Mesenchymal stem cell (in vitro differentiated cells and primary cell): ENCODE measurements around the gene GTF2A1L.

ENCODE experiments used
- DNase-seq: peaks from one replicate; pipeline ENCODE4 v3.0.0-alpha.2; 2013
- H2AFZ ChIP-seq: one replicate; pipeline ENCODE4 v1.6.1; 2013; ENCODE audit warnings: low read depth, mild to moderate bottlenecking, control low read depth, inconsistent platforms, low read length, moderate library complexity
- H2AK5ac ChIP-seq: 2 replicates; pipeline ENCODE4 v1.6.1; 2013; ENCODE audit warnings: low read length, moderate library complexity, mild to moderate bottlenecking, inconsistent platforms; ENCODE audit not compliant: severe bottlenecking
- H2BK120ac ChIP-seq: one replicate; pipeline ENCODE4 v1.6.1; 2013; ENCODE audit warnings: low read depth, mild to moderate bottlenecking, inconsistent platforms, low read length, moderate library complexity
- H2BK12ac ChIP-seq, 2 experiments: one replicate each; pipeline ENCODE4 v1.6.1; 2013; ENCODE audit warnings: inconsistent platforms in 2 of 2, low read length in 2 of 2, mild to moderate bottlenecking in 2 of 2, moderate library complexity in 2 of 2, control low read depth in 1 of 2
- H2BK15ac ChIP-seq: one replicate; pipeline ENCODE4 v1.6.1; 2013; ENCODE audit warnings: mild to moderate bottlenecking, low read depth, inconsistent platforms; ENCODE audit not compliant: poor library complexity, severe bottlenecking
- H2BK5ac ChIP-seq: 2 replicates; pipeline ENCODE4 v1.6.1; 2013; ENCODE audit warnings: low read depth, mild to moderate bottlenecking, low read length, control low read depth, inconsistent platforms; ENCODE audit not compliant: poor library complexity, severe bottlenecking
- H3K14ac ChIP-seq, 2 experiments: one replicate each; pipeline ENCODE4 v1.6.1; 2013; ENCODE audit warnings: inconsistent platforms in 2 of 2, low read length in 2 of 2, control low read depth in 1 of 2, mild to moderate bottlenecking in 1 of 2, moderate library complexity in 1 of 2
- H3K18ac ChIP-seq, 2 experiments: one replicate each; pipeline ENCODE4 v1.6.1; 2013; ENCODE audit warnings: inconsistent platforms in 2 of 2, low read length in 2 of 2, control low read depth in 1 of 2, low read depth in 1 of 2, mild to moderate bottlenecking in 1 of 2
- H3K23ac ChIP-seq, 2 experiments: one replicate each; pipeline ENCODE4 v1.6.1; 2013; ENCODE audit warnings: inconsistent platforms in 2 of 2, low read length in 2 of 2, mild to moderate bottlenecking in 2 of 2, moderate library complexity in 2 of 2, control low read depth in 1 of 2
- H3K27ac ChIP-seq: 2 replicates; pipeline ENCODE4 v1.5.1; 2013; ENCODE audit warnings: mild to moderate bottlenecking, moderate library complexity, low read length, control low read depth, inconsistent platforms; ENCODE audit not compliant: poor library complexity, severe bottlenecking
- H3K27me3 ChIP-seq, 2 experiments: 2 replicates each; pipeline versions ENCODE4 v1.6.1 to v1.7.0; 2013; ENCODE audit warnings: low read length in 2 of 2, mild to moderate bottlenecking in 2 of 2, moderate library complexity in 2 of 2, control low read depth in 1 of 2, inconsistent platforms in 1 of 2; ENCODE audit not compliant: control insufficient read depth in 1 of 2, insufficient read depth in 1 of 2
- H3K36me3 ChIP-seq, 2 experiments: 2 replicates each; pipeline versions ENCODE4 v1.6.1 to v1.7.0; 2013; ENCODE audit warnings: low read length in 2 of 2, control low read depth in 1 of 2, inconsistent platforms in 1 of 2, low read depth in 1 of 2, mild to moderate bottlenecking in 1 of 2; ENCODE audit not compliant: insufficient read depth in 2 of 2, control insufficient read depth in 1 of 2
- H3K4ac ChIP-seq, 2 experiments: one replicate each; pipeline ENCODE4 v1.6.1; 2013; ENCODE audit warnings: inconsistent platforms in 2 of 2, low read length in 2 of 2, mild to moderate bottlenecking in 2 of 2, moderate library complexity in 2 of 2, control low read depth in 1 of 2, low read depth in 1 of 2
- H3K4me1 ChIP-seq: 2 replicates; pipeline ENCODE4 v1.6.1; 2013; ENCODE audit warnings: low read depth, low read length, control low read depth; ENCODE audit not compliant: control insufficient read depth, insufficient read depth
- H3K4me2 ChIP-seq: 2 replicates; pipeline ENCODE4 v1.6.1; 2013; ENCODE audit warnings: low read length, mild to moderate bottlenecking, inconsistent platforms; ENCODE audit not compliant: poor library complexity, severe bottlenecking
- H3K4me3 ChIP-seq, 2 experiments: 2 replicates each; pipeline versions ENCODE4 v1.5.1 to v1.7.0; 2013; ENCODE audit warnings: low read length in 2 of 2, mild to moderate bottlenecking in 2 of 2, control low read depth in 1 of 2, low read depth in 1 of 2; ENCODE audit not compliant: insufficient read depth in 1 of 2
- H3K79me1 ChIP-seq: replicated peaks from 2 replicates; pipeline ENCODE4 v1.6.1; 2013; ENCODE audit warnings: mild to moderate bottlenecking, control low read depth, low read length, inconsistent platforms; ENCODE audit not compliant: poor library complexity, severe bottlenecking
- H3K9ac ChIP-seq: 2 replicates; pipeline ENCODE4 v1.7.0; 2013; ENCODE audit warnings: mild to moderate bottlenecking, low read length, moderate library complexity
- H3K9me3 ChIP-seq: 2 replicates; pipeline ENCODE4 v1.7.0; 2013; ENCODE audit warnings: mild to moderate bottlenecking, low read length; ENCODE audit not compliant: control insufficient read depth
- H4K8ac ChIP-seq: one replicate; pipeline ENCODE4 v1.6.1; 2013; ENCODE audit warnings: inconsistent platforms, mild to moderate bottlenecking, low read length, moderate library complexity
- H4K91ac ChIP-seq: one replicate; pipeline ENCODE4 v1.6.1; 2013; ENCODE audit warnings: mild to moderate bottlenecking, low read length, inconsistent platforms
- WGBS: methylation state at CpG from one replicate; pipeline ENCODE4 v1.1.7; 2013; ENCODE audit warnings: mixed read lengths; 5-methylcytosine and 5-hydroxymethylcytosine counted together

Gene GTF2A1L

DNA sequence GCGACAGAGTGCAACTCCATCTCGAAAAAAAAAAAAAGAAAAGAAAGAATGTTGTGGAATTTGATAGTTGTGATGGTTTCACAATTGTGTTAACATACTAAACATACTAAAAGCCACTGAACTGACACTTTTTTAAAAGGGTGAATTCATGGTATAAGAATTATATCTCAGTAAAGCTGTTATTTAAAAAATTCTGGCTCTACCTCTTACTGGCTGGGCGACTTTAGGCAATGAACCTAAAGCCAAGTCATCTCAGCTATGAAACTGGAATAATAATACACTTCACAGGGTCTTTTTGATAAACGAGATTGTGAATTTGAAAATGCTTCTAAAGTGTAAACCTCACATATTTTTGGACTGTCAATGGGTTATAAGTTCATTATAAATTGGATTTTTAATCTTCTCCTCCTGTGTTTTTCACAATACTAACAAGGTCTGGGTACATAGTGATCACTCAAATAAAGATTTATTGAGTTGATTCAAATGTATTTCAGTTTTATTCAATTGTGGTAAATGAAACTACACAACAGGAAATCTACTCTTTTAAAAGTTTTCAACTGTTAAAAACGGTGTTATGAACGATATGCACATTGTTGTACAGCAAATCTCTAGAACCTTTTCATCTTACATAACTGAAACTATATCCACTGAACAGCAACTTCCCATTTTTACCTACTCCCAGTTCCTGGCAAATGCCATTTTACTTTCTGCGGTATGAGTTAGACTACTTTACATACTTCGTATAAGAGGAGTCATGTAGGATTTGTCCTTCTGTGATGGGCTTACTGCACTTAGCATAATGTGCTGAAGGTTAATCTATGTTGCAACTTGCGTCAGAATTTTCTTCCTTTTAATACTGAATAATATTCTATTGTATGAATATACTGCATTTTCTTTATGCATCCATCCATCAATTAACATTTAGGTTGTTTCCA, 43.0 kb upstream of the GTF2A1L start:
- Histone ChIP-seq H4K8ac (no peak overlapping the region), H3K9me3 (no peaks in the 10 kb centered on the region), H3K14ac (no peak overlapping the region), H3K9ac (no peak overlapping the region), H3K79me1 (no peaks in the 10 kb centered on the region), H4K91ac (no peak overlapping the region), H3K4me1 (no peaks in the 10 kb centered on the region), H3K27ac (no peak overlapping the region), H2BK12ac (no peak overlapping the region), H3K27me3 (no peaks in the 10 kb centered on the region), H3K4me3 (no peak overlapping the region), H3K4me2 (no peak overlapping the region), H2AFZ (no peak overlapping the region), H3K23ac (no peak overlapping the region), H3K36me3 (no peaks in the 10 kb centered on the region), H3K18ac (no peak overlapping the region), H2AK5ac (no peak overlapping the region), H3K4ac (no peak overlapping the region), H2BK120ac (no peak overlapping the region), H2BK15ac (no peak overlapping the region), H2BK5ac (no peak overlapping the region)
- no peak for DNase-seq
- WGBS, result 99% methylated on average over 3 of the region's 9 CpGs

DNA sequence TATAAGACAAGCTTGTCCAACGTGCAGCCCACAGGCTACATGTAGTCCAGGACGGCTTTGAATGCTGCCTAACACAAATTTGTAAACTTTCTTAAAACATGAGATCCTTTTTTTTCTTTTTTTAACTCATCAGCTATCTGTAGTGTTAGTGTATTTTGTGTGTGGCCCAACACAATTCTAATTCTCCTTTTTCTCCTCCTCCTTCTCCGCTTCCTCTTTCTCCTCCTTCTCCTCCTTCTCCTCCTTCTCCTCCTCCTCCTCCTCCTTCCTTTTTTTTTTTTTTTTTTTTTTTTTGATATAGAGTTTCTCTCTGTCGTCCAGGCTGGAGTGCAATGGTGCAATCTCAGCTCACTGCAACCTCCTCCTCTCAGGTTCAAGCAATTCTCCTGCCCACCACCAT, 39.3 kb upstream of the GTF2A1L start:
- H3K27ac ChIP-seq, result no peak overlapping the region
- no peaks in the 10 kb centered on the region for H3K79me1 ChIP-seq
- no peak overlapping the region for H2AFZ ChIP-seq
- no peak overlapping the region for H2BK12ac ChIP-seq
- H3K9me3 ChIP-seq, result no peaks in the 10 kb centered on the region
- no peak overlapping the region for H3K18ac ChIP-seq
- no peak overlapping the region for H3K4me3 ChIP-seq
- no peaks in the 10 kb centered on the region for H3K36me3 ChIP-seq
- H3K4ac ChIP-seq, result no peak overlapping the region
- H4K8ac ChIP-seq, result no peak overlapping the region
- no peak overlapping the region for H2BK15ac ChIP-seq
- no peak overlapping the region for H2BK120ac ChIP-seq
- H4K91ac ChIP-seq, result no peak overlapping the region
- no peak for DNase-seq
- no peak overlapping the region for H3K4me2 ChIP-seq
- no peaks in the 10 kb centered on the region for H3K4me1 ChIP-seq
- H2BK5ac ChIP-seq, result no peak overlapping the region
- H2AK5ac ChIP-seq, result no peak overlapping the region
- WGBS, result no CpG with 5 or more reads among the region's 4 CpGs
- no peak overlapping the region for H3K9ac ChIP-seq
- H3K14ac ChIP-seq, result no peak overlapping the region
- H3K23ac ChIP-seq, result no peak overlapping the region
- no peaks in the 10 kb centered on the region for H3K27me3 ChIP-seq

DNA sequence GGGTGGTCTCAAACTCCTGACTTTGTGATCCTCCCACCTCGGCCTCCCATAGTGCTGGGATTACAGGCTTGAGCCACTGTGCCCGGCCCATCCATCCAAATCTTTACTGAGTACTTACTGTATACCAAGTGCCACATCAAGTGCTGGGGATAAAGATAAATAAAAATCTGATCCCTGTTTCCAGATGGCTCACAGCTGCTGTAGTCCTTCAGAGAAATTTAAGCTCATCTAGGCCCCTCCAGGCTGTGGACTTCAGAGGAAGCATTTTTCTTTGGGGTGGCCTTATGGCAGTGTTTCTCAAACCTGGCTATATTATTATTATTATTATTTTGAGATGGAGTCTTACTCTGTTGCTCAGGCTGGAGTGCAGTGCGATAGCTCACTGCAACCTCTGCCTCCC, 33.7 kb upstream of the GTF2A1L start:
- Histone ChIP-seq H2BK5ac (no peak overlapping the region), H2BK12ac (no peak overlapping the region), H3K27ac (no peak overlapping the region), H3K79me1 (no peaks in the 10 kb centered on the region), H4K91ac (no peak overlapping the region), H2BK15ac (no peak overlapping the region), H3K9ac (no peak overlapping the region), H2BK120ac (no peak overlapping the region), H3K4me2 (no peak overlapping the region), H3K14ac (no peak overlapping the region), H3K4ac (no peak overlapping the region), H3K9me3 (no peaks in the 10 kb centered on the region), H3K27me3 (no peaks in the 10 kb centered on the region), H3K4me3 (no peak overlapping the region), H3K23ac (no peak overlapping the region), H3K4me1 (no peaks in the 10 kb centered on the region), H2AK5ac (no peak overlapping the region), H4K8ac (no peak overlapping the region), H3K18ac (no peak overlapping the region), H2AFZ (no peak overlapping the region), H3K36me3 (no peaks in the 10 kb centered on the region)
- DNase-seq, result no peak
- WGBS, result 95% methylated on average over 2 of the region's 3 CpGs

DNA sequence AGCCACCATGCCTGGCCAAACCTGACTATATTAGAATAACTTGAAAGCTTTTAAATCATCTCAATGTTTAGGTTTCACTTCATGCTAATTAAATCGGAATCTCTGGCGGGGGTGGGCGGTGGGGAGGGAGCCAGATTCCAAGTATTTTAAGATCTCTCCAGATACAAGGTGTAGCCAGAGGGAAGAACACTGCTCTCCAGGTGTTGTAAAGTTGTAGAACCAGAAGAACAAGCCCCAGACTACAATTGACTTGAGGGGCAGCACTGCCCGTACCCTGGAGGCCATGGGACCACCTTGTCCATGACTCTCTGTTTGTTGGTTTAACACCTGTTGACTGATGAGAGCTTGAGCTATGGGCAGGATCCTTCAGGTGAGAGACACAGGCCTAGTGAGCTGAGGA, 33.1 kb upstream of the GTF2A1L start:
- Histone ChIP-seq H3K27me3 (no peaks in the 10 kb centered on the region), H3K4me1 (no peaks in the 10 kb centered on the region), H3K9ac (no peak overlapping the region), H3K36me3 (no peaks in the 10 kb centered on the region), H3K23ac (no peak overlapping the region), H2BK12ac (no peak overlapping the region), H3K79me1 (no peaks in the 10 kb centered on the region), H3K9me3 (no peaks in the 10 kb centered on the region), H2AFZ (no peak overlapping the region), H4K91ac (no peak overlapping the region), H2BK15ac (no peak overlapping the region), H3K18ac (no peak overlapping the region), H2BK5ac (no peak overlapping the region), H3K27ac (no peak overlapping the region), H2AK5ac (no peak overlapping the region), H2BK120ac (no peak overlapping the region), H3K4ac (no peak overlapping the region), H4K8ac (no peak overlapping the region), H3K4me2 (no peak overlapping the region), H3K14ac (no peak overlapping the region), H3K4me3 (no peak overlapping the region)
- no peak for DNase-seq
- WGBS, result 96% methylated on average over 4 of the region's 4 CpGs
